Peyer's patch (tissue), 4 donors: Measurements from ENCODE around the gene HTT. TPM values are rescaled to one million over a fixed set of nuclear protein-coding genes. Genes with fewer than 3 reads are reported as not detected.

ENCODE experiments used
- DNase-seq, 3 donors: peaks; one replicate each; pipeline ENCODE4 v3.0.0-alpha.2; 2017 to 2019
- H3K27ac ChIP-seq, 4 donors: fragments of 200-600 bp; sonication (generic); one replicate each; pipeline ENCODE4 v1.5.1; 2016 to 2019
- H3K27me3 ChIP-seq, 2 donors: fragments of 200-600 bp; sonication (generic); one replicate each; pipeline ENCODE4 v1.5.1; 2019
- H3K36me3 ChIP-seq, 3 donors: fragments of 200-600 bp; sonication (generic); one replicate each; pipeline ENCODE4 v1.5.1; 2016 to 2019
- H3K4me1 ChIP-seq, 4 donors: fragments of 200-600 bp; sonication (generic); one replicate each; pipeline ENCODE4 v1.5.1; 2016 to 2019
- H3K4me3 ChIP-seq, 4 donors: fragments of 200-600 bp; sonication (generic); 1 replicate in 3 of 4; 2 replicates in 1 of 4; pipeline ENCODE4 v1.5.1; 2016 to 2019; ENCODE audit warnings: mild to moderate bottlenecking in 1 of 4
- H3K9me3 ChIP-seq, 4 donors: fragments of 200-600 bp; sonication (generic); one replicate each; pipeline ENCODE4 v1.5.1; 2016 to 2019; ENCODE audit warnings: mild to moderate bottlenecking in 1 of 4
- POLR2A ChIP-seq, 2 donors: fragments of 450-650 bp; IDR thresholded peaks; one replicate each; pipeline ENCODE4 v1.5.1; 2017; ENCODE audit warnings: antibody characterized with exemption in 2 of 2, mild to moderate bottlenecking in 2 of 2, moderate library complexity in 2 of 2
- total RNA-seq, 4 donors: library from RNA; depleted of rRNA; stranded (reverse); fragments of >200 nt; gene quantifications; one replicate each; pipeline ENCODE4 v1.1.0, GENCODE V29; 2016
- TF ChIP-seq, protein P1 (sequence below), 6 experiments: fragments of 450-650 bp in 4 of 6; fragments of 200-600 bp in 2 of 6; sonication (generic) in 1 of 6; IDR thresholded peaks; one replicate each; pipeline ENCODE4 v1.5.1; 2017 to 2019; ENCODE audit warnings: antibody characterized with exemption in 6 of 6, mild to moderate bottlenecking in 3 of 6, moderate library complexity in 1 of 6

The HTT gene
- total RNA-seq, 4 donors from 2014 or later, result 62.3 to 133 (median 113) TPM

DNA sequence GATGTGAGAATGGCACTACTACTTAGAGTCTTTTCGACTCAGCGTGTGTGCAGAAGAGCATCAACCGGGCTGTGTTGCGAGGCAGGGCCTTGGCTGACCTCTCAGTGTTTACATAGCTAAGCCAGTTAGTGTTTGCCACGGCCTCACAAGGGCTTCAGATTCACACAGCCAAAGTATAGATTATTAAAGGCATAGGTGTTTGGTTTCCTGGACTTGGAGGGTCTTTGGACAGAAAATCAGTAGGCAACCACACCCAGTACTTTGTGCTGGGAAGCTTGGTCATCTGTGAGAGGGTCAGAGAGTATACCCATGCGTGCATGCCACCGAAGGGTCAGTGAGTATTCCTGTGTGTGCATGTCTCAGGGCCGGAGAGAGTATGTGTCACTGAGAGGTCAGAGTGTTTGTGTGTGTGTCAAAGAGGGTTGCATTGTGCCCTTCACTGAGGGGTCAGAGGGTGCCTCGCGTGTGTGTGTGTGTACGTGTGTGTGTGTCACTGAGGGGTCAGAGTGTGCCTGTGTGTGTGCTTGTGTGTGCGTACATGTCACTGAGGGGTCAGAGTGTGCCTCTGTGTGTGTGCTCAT, 104.7 kb downstream of the HTT start:
- no peaks in the 10 kb centered on the region for H3K27me3 ChIP-seq
- no peaks in the 10 kb centered on the region for H3K4me1 ChIP-seq
- DNase-seq, result no peak
- no peaks in the 10 kb centered on the region for H3K9me3 ChIP-seq
- no peak overlapping the region for H3K4me3 ChIP-seq
- H3K36me3 ChIP-seq, result peaks cover 0 to 89% (median 0%) of the 10 kb centered on the region in 3 donors
- no peak overlapping the region for H3K27ac ChIP-seq
- TF ChIP-seq, protein P1, sequence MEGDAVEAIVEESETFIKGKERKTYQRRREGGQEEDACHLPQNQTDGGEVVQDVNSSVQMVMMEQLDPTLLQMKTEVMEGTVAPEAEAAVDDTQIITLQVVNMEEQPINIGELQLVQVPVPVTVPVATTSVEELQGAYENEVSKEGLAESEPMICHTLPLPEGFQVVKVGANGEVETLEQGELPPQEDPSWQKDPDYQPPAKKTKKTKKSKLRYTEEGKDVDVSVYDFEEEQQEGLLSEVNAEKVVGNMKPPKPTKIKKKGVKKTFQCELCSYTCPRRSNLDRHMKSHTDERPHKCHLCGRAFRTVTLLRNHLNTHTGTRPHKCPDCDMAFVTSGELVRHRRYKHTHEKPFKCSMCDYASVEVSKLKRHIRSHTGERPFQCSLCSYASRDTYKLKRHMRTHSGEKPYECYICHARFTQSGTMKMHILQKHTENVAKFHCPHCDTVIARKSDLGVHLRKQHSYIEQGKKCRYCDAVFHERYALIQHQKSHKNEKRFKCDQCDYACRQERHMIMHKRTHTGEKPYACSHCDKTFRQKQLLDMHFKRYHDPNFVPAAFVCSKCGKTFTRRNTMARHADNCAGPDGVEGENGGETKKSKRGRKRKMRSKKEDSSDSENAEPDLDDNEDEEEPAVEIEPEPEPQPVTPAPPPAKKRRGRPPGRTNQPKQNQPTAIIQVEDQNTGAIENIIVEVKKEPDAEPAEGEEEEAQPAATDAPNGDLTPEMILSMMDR (IDR thresholded peaks at IDR 0.05), result no peak
- TF ChIP-seq POLR2A (IDR thresholded peaks at IDR 0.05), result no peak

DNA sequence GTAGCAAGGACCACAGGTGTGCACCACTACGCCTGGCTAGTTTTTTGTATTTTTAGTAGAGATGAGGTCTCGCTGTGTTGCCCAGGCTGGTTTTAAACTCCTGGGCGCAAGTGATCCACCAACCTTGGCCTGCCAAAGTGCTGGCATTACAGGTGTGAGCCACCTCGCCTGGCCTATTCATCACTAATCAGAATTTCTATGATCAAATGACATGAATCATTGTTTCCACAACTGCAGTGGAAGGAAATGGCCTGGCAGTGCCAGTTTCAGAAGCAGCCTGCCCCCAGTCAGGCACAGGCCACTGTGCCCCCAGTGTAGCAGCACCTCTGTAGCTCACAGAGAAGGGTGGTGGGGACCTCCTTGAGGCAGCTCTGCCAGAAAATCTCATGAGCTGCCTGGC, 108.5 kb downstream of the HTT start:
- DNase-seq, result no peak
- H3K27me3 ChIP-seq, result no peaks in the 10 kb centered on the region
- H3K27ac ChIP-seq, result no peak overlapping the region
- H3K9me3 ChIP-seq, result no peaks in the 10 kb centered on the region
- no peak for TF ChIP-seq POLR2A (IDR thresholded peaks at IDR 0.05)
- TF ChIP-seq, protein P1 (IDR thresholded peaks at IDR 0.05), result no peak
- H3K36me3 ChIP-seq, result peaks cover 0 to 96% (median 0%) of the 10 kb centered on the region in 3 donors
- no peaks in the 10 kb centered on the region for H3K4me1 ChIP-seq
- H3K4me3 ChIP-seq, result no peak overlapping the region

DNA sequence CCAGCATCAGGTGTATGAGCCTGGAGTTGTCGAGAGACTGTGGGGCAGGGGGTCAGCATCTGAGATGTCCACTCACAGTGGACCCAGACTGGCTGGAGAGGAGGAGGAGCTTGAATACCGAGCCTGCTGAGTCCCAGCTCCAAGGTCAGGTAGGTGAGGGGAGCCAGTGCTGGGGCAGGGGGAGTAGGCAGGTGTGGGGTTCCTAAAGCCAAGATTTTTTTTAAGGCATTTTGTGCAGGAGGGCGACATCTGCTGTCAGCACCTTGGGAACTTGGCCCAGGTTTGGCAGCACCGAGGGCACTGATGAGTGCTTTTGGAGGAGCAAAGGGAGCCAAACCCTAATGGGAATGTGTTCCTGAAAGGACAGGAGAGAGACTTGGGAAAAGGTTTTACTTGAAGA, 110.2 kb downstream of the HTT start:
- Histone ChIP-seq H3K27ac (no peak overlapping the region), H3K36me3 (peaks cover 0 to 96% (median 0%) of the 10 kb centered on the region in 3 donors), H3K4me1 (no peaks in the 10 kb centered on the region), H3K27me3 (no peaks in the 10 kb centered on the region), H3K4me3 (no peak overlapping the region), H3K9me3 (no peaks in the 10 kb centered on the region)
- no peak for DNase-seq
- TF ChIP-seq POLR2A (IDR thresholded peaks at IDR 0.05), result no peak
- TF ChIP-seq, protein P1 (IDR thresholded peaks at IDR 0.05), result no peak

DNA sequence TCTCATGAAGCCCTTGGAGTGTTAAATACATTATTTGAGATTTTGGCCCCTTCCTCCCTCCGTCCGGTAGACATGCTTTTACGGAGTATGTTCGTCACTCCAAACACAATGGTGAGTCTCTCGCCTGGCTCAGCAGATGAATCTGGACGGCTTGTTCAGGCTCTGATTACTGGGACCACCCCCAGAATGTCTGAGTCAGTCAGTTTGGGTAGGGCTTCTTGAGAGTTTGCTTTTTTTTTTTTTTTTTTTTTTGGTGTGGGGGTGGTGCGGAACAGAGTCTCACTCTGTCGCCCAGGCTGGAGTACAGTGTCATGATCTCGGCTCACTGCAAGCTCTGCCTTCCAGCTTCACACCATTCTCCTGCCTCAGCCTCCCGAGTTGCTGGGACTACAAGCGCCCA, 112.1 kb downstream of the HTT start:
- Histone ChIP-seq H3K27ac (no peak overlapping the region), H3K4me3 (no peak overlapping the region), H3K36me3 (peaks cover 0 to 92% (median 2%) of the 10 kb centered on the region in 3 donors), H3K27me3 (no peaks in the 10 kb centered on the region), H3K9me3 (no peaks in the 10 kb centered on the region), H3K4me1 (no peaks in the 10 kb centered on the region)
- TF ChIP-seq, protein P1 (IDR thresholded peaks at IDR 0.05), result no peak
- no peak for TF ChIP-seq POLR2A (IDR thresholded peaks at IDR 0.05)
- no peak for DNase-seq

DNA sequence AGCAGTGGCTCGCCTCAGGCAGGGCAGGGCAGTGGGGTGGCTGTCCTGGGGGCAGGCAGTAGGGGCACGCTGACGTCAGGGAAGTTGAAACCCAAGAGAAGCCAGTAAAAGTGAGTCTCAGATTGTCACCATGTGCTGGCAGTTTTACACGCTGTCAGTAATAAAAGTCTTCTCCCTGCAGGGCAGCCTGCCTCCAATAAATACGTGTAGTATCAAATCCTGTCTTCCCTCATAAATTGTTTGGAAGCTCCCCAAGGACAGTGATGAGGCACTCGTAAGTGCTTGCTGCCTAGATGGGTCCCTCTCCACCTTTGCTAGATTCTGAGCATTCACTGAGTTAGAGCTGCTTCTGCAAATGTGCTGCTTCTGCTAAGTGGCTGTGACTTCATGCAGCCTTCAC, 113.6 kb downstream of the HTT start:
- H3K36me3 ChIP-seq, result peaks cover 0 to 77% (median 2%) of the 10 kb centered on the region in 3 donors
- no peak for TF ChIP-seq POLR2A (IDR thresholded peaks at IDR 0.05)
- TF ChIP-seq, protein P1 (IDR thresholded peaks at IDR 0.05), result no peak

DNA sequence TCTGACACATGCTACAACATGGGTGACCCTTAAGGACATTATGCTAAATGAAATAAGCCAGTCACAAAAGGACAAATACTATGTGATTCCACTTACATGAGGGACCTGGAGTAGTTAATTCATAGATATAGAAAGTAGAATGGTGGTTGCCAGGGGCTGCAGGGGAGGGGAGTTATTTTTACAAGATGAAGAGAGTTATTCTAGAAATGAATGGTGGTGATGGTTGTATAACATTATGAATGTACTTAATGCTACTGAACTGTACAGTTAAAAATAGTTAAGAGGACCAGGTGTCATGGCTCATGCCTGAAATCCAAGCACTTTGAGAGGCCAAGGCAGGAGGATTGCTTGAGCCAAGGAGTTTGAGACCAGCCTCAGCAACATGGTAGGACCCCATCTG, 115.0 kb downstream of the HTT start:
- Histone ChIP-seq H3K4me1 (no peaks in the 10 kb centered on the region), H3K9me3 (no peaks in the 10 kb centered on the region), H3K27ac (no peak overlapping the region), H3K4me3 (no peak overlapping the region), H3K27me3 (no peaks in the 10 kb centered on the region), H3K36me3 (peaks cover 0 to 63% (median 2%) of the 10 kb centered on the region in 3 donors)
- DNase-seq, result no peak
- TF ChIP-seq, protein P1 (IDR thresholded peaks at IDR 0.05), result no peak
- no peak for TF ChIP-seq POLR2A (IDR thresholded peaks at IDR 0.05)

More for the DNA sequence above, 113.6 kb downstream of the HTT start:
- no peaks in the 10 kb centered on the region for H3K4me1 ChIP-seq
- no peak for DNase-seq
- H3K27me3 ChIP-seq, result no peaks in the 10 kb centered on the region
- H3K9me3 ChIP-seq, result no peaks in the 10 kb centered on the region
- no peak overlapping the region for H3K4me3 ChIP-seq
- H3K27ac ChIP-seq, result no peak overlapping the region
